Ovary (tissue), 3 donors: ENCODE data around the gene CCL22.

Experiments used
- EP300 ChIP-seq: sonication (generic); formaldehyde crosslinking; IDR thresholded peaks from one replicate; pipeline ENCODE4 v1.6.1; 2017; ENCODE audit warnings: antibody characterized with exemption
- TF ChIP-seq, protein P1 (sequence below), 3 donors: fragments of 450-650 bp in 2 of 3; fragments of 200-600 bp in 1 of 3; IDR thresholded peaks; one replicate each; pipeline versions ENCODE4 v1.5.1 to v1.8.0; 2016 to 2022; ENCODE audit warnings: antibody characterized with exemption in 3 of 3, mild to moderate bottlenecking in 1 of 3
- donor health status: DM: no; HTN: no; CAD: no.

DNA sequence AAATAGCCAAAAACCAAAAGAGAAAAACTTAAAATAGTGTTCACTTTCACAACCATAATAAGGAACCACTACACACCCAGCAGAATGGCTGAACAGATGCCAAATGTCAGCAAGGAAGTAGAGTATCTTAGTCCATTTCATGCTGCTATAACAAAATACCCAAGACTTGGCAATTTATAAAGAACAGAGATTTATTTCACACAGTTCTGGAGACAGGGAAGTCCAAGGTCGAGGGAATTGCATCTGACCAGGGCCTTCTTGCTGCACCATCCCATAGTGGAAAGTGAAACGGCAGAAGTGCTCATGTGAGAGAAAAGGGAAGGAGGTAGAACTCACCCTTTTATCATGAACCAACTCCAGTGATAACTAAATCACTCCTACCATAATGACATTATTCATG is 33.8 kb upstream of the CCL22 start:
- TF ChIP-seq, protein P1, sequence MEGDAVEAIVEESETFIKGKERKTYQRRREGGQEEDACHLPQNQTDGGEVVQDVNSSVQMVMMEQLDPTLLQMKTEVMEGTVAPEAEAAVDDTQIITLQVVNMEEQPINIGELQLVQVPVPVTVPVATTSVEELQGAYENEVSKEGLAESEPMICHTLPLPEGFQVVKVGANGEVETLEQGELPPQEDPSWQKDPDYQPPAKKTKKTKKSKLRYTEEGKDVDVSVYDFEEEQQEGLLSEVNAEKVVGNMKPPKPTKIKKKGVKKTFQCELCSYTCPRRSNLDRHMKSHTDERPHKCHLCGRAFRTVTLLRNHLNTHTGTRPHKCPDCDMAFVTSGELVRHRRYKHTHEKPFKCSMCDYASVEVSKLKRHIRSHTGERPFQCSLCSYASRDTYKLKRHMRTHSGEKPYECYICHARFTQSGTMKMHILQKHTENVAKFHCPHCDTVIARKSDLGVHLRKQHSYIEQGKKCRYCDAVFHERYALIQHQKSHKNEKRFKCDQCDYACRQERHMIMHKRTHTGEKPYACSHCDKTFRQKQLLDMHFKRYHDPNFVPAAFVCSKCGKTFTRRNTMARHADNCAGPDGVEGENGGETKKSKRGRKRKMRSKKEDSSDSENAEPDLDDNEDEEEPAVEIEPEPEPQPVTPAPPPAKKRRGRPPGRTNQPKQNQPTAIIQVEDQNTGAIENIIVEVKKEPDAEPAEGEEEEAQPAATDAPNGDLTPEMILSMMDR (IDR thresholded peaks at IDR 0.05) = no peak
- no peak for TF ChIP-seq EP300
